Lower lobe of right lung (tissue), 2 donors: ENCODE measurements around the gene NUBP1. TPM values are rescaled to one million over a fixed set of nuclear protein-coding genes. Genes with fewer than 3 reads are reported as not detected.

Experiments used
- ATAC-seq, 2 donors: fragments of 200-7000 bp; cut with Tn5 transposase; one replicate each; pipeline ENCODE4 v1.9.1; 2020 to 2022; ENCODE audit warnings: mild to moderate bottlenecking in 2 of 2, moderate library complexity in 2 of 2
- DNase-seq: peaks from one replicate; pipeline ENCODE4 v3.0.0-alpha.2; 2020
- H3K27ac ChIP-seq: fragments of 200-600 bp; one replicate; pipeline ENCODE4 v1.8.0; 2022
- H3K27me3 ChIP-seq: fragments of 200-600 bp; one replicate; pipeline ENCODE4 v1.8.0; 2022; ENCODE audit warnings: low read depth
- H3K36me3 ChIP-seq: fragments of 200-600 bp; one replicate; pipeline ENCODE4 v1.8.0; 2022; ENCODE audit warnings: mild to moderate bottlenecking
- H3K4me1 ChIP-seq: fragments of 200-600 bp; one replicate; pipeline ENCODE4 v1.8.0; 2022
- H3K4me3 ChIP-seq: fragments of 200-600 bp; one replicate; pipeline ENCODE4 v1.8.0; 2022; ENCODE audit warnings: mild to moderate bottlenecking
- H3K9me3 ChIP-seq: fragments of 200-600 bp; one replicate; pipeline ENCODE4 v1.8.0; 2022
- intact Hi-C: fragments of 100-400 bp; cut with DNase I; formaldehyde crosslinking; loops from one replicate; pipeline ENCODE4 v1.11.0; 2022
- total RNA-seq: library from RNA; stranded (reverse); fragmentation: NEBNext Ultra II Directional; extraction: Animal tissue kit (Norgen Biotek cat#: 25700); gene quantifications from one replicate; pipeline ENCODE4 v1.2.1, GENCODE V29; 2021
- TF ChIP-seq, protein P1 (sequence below): fragments of 200-600 bp; IDR thresholded peaks from one replicate; pipeline ENCODE4 v1.8.0; 2022; ENCODE audit warnings: antibody characterized with exemption, mild to moderate bottlenecking
- donor health status: DM: no; HTN: yes; CAD: no; lungs with severe emphysema.

NUBP1 gene
- total RNA-seq, 1 donor from 2014 or later = 37.7 TPM

DNA sequence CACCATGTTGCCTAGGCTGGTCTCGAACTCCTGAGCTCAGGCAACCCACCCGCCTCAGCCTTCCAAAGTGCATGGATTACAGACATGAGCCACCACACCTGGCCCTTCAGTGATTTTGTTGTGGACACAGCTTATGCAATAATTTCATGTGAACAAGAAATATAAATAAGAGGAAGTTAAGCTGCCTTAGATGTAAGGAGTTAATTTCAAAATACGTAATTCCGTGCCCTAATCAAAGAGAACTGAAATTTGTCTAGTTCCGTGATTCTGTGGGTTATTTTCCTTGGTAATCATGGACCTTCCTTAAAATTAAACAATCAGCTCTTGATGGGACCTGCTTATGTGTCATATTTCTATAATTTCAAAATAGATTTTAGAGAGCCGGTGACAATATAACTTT is 63.1 kb downstream of the NUBP1 start:
- peak; percentile 47 to 52 for ATAC-seq
- intact Hi-C loops = no loop called here
- no peak overlapping the region for H3K4me3 ChIP-seq
- DNase-seq = no peak
- no peaks in the 10 kb centered on the region for H3K4me1 ChIP-seq
- H3K36me3 ChIP-seq = no peaks in the 10 kb centered on the region
- no peaks in the 10 kb centered on the region for H3K27me3 ChIP-seq
- H3K27ac ChIP-seq = no peak overlapping the region
- TF ChIP-seq, protein P1, sequence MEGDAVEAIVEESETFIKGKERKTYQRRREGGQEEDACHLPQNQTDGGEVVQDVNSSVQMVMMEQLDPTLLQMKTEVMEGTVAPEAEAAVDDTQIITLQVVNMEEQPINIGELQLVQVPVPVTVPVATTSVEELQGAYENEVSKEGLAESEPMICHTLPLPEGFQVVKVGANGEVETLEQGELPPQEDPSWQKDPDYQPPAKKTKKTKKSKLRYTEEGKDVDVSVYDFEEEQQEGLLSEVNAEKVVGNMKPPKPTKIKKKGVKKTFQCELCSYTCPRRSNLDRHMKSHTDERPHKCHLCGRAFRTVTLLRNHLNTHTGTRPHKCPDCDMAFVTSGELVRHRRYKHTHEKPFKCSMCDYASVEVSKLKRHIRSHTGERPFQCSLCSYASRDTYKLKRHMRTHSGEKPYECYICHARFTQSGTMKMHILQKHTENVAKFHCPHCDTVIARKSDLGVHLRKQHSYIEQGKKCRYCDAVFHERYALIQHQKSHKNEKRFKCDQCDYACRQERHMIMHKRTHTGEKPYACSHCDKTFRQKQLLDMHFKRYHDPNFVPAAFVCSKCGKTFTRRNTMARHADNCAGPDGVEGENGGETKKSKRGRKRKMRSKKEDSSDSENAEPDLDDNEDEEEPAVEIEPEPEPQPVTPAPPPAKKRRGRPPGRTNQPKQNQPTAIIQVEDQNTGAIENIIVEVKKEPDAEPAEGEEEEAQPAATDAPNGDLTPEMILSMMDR = no peak
- no peaks in the 10 kb centered on the region for H3K9me3 ChIP-seq

DNA sequence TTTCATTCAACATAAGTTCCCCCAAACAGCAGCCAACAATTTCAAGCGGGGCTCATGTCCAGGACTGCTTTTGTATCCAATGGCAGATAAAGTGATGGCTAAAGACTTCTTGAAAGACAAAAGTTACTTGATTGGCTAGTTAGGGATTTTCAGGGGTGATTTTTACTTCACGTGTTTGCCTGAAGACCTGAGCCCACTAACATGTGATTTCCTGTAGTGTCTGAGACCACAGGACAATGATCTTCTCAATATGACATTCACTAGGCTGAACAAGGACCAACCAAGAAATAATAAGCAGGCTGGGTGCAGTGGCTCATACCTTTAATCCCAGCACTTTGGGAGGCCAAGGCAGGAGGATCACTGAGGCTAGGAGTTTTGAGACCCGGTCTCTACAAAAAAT is 64.6 kb downstream of the NUBP1 start:
- Histone ChIP-seq H3K27ac (no peak overlapping the region), H3K27me3 (no peaks in the 10 kb centered on the region), H3K36me3 (no peaks in the 10 kb centered on the region), H3K4me1 (peaks cover 11% of the 10 kb centered on the region), H3K9me3 (no peaks in the 10 kb centered on the region), H3K4me3 (no peak overlapping the region)
- DNase-seq = no peak
- no peak for ATAC-seq
- intact Hi-C loops = no loop called here
- TF ChIP-seq, protein P1 = no peak

DNA sequence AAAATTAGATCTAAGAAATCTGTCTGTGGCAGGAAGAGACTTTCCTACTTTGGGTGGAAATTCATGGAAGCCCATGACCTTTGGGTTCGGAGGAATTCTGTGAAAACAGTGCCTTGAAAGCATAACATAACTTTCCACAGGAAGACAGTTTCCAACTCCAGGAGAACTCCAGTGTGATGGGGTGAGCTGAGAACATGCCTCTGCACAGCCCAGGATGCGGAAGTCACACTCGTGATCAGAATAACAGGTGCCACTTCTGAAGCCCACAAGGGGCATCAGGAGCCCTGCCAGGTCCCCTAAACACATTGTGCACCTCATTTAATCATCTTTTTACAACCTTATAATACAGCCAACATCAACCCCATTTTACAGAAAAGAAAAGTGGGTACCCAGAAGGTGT is 65.2 kb downstream of the NUBP1 start:
- no peaks in the 10 kb centered on the region for H3K27me3 ChIP-seq
- intact Hi-C loops = no loop called here

DNA sequence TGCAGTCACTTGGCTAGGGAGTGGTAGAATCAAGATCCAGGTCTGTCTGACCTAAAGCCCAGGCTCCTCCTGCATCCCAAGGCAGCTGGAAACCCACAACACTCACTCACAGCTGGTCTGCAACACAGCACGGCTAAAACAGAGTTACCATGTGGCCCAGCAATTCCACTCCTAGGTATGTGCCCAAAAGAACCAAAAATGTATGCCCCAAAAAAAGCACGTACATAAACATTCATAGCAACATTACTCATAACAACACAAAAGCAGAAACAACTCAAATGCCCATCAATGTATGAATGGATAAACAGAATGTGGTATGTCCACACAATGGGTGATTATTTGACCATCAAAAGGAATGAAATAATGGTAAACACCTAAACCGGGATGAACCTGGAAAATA is 66.1 kb downstream of the NUBP1 start:
- intact Hi-C loops = no loop called here
- no peak for DNase-seq
- Histone ChIP-seq H3K27ac (no peak overlapping the region), H3K36me3 (no peaks in the 10 kb centered on the region), H3K27me3 (no peaks in the 10 kb centered on the region), H3K9me3 (no peaks in the 10 kb centered on the region), H3K4me3 (no peak overlapping the region), H3K4me1 (peaks cover 11% of the 10 kb centered on the region)
- TF ChIP-seq, protein P1 = no peak
- no peak for ATAC-seq

More for the DNA sequence above, 65.2 kb downstream of the NUBP1 start:
- Histone ChIP-seq H3K9me3 (no peaks in the 10 kb centered on the region), H3K27ac (no peak overlapping the region), H3K4me3 (no peak overlapping the region), H3K4me1 (peaks cover 11% of the 10 kb centered on the region), H3K36me3 (no peaks in the 10 kb centered on the region)
- DNase-seq (no peak), ATAC-seq (no peak)
- TF ChIP-seq, protein P1 = no peak

DNA sequence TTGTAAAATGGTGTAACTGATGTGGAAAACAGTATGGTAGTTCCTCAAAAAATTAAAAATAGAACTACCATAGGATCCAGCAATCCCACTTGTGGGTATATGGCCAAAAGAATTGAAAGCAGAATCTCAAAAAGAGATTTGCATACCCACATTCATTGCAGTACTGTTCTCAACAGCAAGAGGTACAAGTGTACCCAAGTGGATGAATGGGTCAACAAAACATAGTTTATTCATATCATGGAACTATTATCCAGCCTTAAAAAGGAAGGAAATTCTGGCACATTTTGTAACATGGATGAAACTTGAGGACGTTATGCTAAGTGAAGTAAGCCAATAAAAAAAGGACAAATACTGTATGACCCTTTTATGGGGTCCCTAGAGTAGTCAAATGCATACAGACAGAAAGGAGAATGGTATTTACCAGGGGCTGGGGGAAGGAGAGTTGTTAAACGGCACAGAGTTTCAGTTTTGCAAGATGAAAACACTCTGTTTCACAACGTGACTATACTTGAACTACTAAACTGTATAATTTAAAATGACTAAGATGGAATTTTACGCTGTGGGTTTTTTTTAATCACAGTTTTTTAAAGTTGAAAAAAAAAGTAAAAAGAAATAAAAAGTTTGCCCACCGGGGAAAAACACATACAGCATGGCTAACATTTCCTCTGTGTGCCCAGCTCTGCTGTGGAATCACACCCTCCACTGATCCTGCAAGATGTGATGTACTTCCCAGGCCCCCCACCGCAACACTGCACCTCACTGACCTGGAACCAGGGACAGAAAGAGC is 68.9 kb downstream of the NUBP1 start:
- Histone ChIP-seq H3K27me3 (no peaks in the 10 kb centered on the region), H3K4me1 (peaks cover 11% of the 10 kb centered on the region), H3K4me3 (no peak overlapping the region), H3K9me3 (no peaks in the 10 kb centered on the region), H3K27ac (no peak overlapping the region), H3K36me3 (no peaks in the 10 kb centered on the region)
- TF ChIP-seq, protein P1 = no peak
- intact Hi-C loops = no loop called here
- ATAC-seq (peak in 1 of 2 donors; percentile 55), DNase-seq (no peak)
